HEK293 (cell line): ENCODE results near the gene NHLH1.

ENCODE experiments used
- CTCF ChIA-PET: fragments of 350-600 bp; formaldehyde crosslinking; extraction: SDS; loops from one replicate; lab custom pipeline; 2021; ENCODE audit warnings: antibody characterized with exemption; lab: Yijun Ruan, JAX
- POLR2A ChIA-PET: fragments of 300-600 bp; formaldehyde crosslinking; extraction: SDS; loops from one replicate; lab custom pipeline; 2020; ENCODE audit warnings: antibody characterized with exemption, inconsistent platforms; lab: Yijun Ruan, JAX
- H3K27ac ChIP-seq: fragments of 200-500 bp; sonication (Bioruptor generic); 2 replicates; pipeline ENCODE4 v1.5.1; 2014; ENCODE audit warnings: low read depth, low read length, control low read depth, inconsistent platforms; ENCODE audit errors: extremely low read depth
- H3K36me3 ChIP-seq, 2 experiments: fragments of 200-500 bp in 1 of 2; sonication (Bioruptor generic) in 1 of 2; 1 replicate in 1 of 2; 2 replicates in 1 of 2; pipeline ENCODE4 v1.5.1; 2014 to 2017; ENCODE audit warnings: inconsistent platforms in 2 of 2, low read length in 2 of 2; ENCODE audit not compliant: control insufficient read depth in 2 of 2, insufficient read depth in 1 of 2
- H3K4me1 ChIP-seq: fragments of 200-500 bp; sonication (Bioruptor generic); 2 replicates; pipeline ENCODE4 v1.5.1; 2014; ENCODE audit warnings: mild to moderate bottlenecking, low read length, inconsistent platforms; ENCODE audit not compliant: control insufficient read depth, insufficient read depth
- H3K4me3 ChIP-seq: 2 replicates; pipeline ENCODE4 v1.5.1; 2011; ENCODE audit warnings: low read depth, mild to moderate bottlenecking, control low read depth, low read length, moderate library complexity
- H3K9me3 ChIP-seq: fragments of 200-500 bp; sonication (Bioruptor generic); 2 replicates; pipeline ENCODE4 v1.5.1; 2014; ENCODE audit warnings: low read depth, low read length, inconsistent platforms; ENCODE audit not compliant: control insufficient read depth, insufficient read depth
- IKZF3 ChIP-seq: fragments of 450-650 bp; IDR thresholded peaks from 2 replicates; pipeline ENCODE4 v1.5.0; 2018; ENCODE audit warnings: missing biosample characterization, mild to moderate bottlenecking, missing genetic modification characterization, moderate library complexity
- KLF9 ChIP-seq: fragments of 450-650 bp; formaldehyde crosslinking; IDR thresholded peaks from 2 replicates; pipeline ENCODE4 v1.5.1; 2016; ENCODE audit warnings: missing biosample characterization, missing genetic modification characterization, low read depth
- SCRT1 ChIP-seq: fragments of 450-650 bp; formaldehyde crosslinking; IDR thresholded peaks from 2 replicates; pipeline ENCODE4 v1.5.1; 2016; ENCODE audit warnings: missing biosample characterization, missing genetic modification characterization, borderline replicate concordance
- SETDB1 ChIP-seq: IDR thresholded peaks from one replicate; pipeline ENCODE4 v1.6.1; 2017; ENCODE audit warnings: mild to moderate bottlenecking, low read length, moderate library complexity, mixed read lengths; ENCODE audit not compliant: insufficient read length
- ZNF146 ChIP-seq: fragments of 450-650 bp; formaldehyde crosslinking; IDR thresholded peaks from 2 replicates; pipeline ENCODE4 v1.5.1; 2016; ENCODE audit warnings: missing biosample characterization, missing genetic modification characterization
- ZNF157 ChIP-seq: fragments of 450-650 bp; formaldehyde crosslinking; IDR thresholded peaks from 2 replicates; pipeline ENCODE4 v1.5.1; 2016; ENCODE audit warnings: missing biosample characterization, missing genetic modification characterization
- ZNF248 ChIP-seq: fragments of 450-650 bp; formaldehyde crosslinking; IDR thresholded peaks from 2 replicates; pipeline ENCODE4 v1.5.1; 2017; ENCODE audit warnings: missing biosample characterization, missing genetic modification characterization
- ZNF354C ChIP-seq: fragments of 450-650 bp; formaldehyde crosslinking; IDR thresholded peaks from 2 replicates; pipeline ENCODE4 v1.5.1; 2016; ENCODE audit warnings: missing biosample characterization, missing genetic modification characterization, low read depth, borderline replicate concordance
- ZNF416 ChIP-seq: fragments of 450-650 bp; formaldehyde crosslinking; IDR thresholded peaks from 2 replicates; pipeline ENCODE4 v1.5.1; 2016; ENCODE audit warnings: missing biosample characterization, missing genetic modification characterization
- ZNF423 ChIP-seq: fragments of 450-650 bp; formaldehyde crosslinking; IDR thresholded peaks from 2 replicates; pipeline ENCODE4 v1.5.1; 2016; ENCODE audit warnings: missing biosample characterization, missing genetic modification characterization
- ZNF433 ChIP-seq: fragments of 450-650 bp; formaldehyde crosslinking; IDR thresholded peaks from 2 replicates; pipeline ENCODE4 v1.5.1; 2016; ENCODE audit warnings: missing biosample characterization, missing genetic modification characterization, low read depth
- ZNF510 ChIP-seq: fragments of 450-650 bp; formaldehyde crosslinking; IDR thresholded peaks from 2 replicates; pipeline ENCODE4 v1.5.1; 2018; ENCODE audit warnings: mild to moderate bottlenecking, missing genetic modification characterization, missing biosample characterization; ENCODE audit not compliant: insufficient replicate concordance
- ZNF548 ChIP-seq: fragments of 450-650 bp; formaldehyde crosslinking; IDR thresholded peaks from 2 replicates; pipeline ENCODE4 v1.5.1; 2016; ENCODE audit warnings: missing biosample characterization, missing genetic modification characterization
- ZNF549 ChIP-seq: fragments of 450-650 bp; IDR thresholded peaks from 2 replicates; pipeline ENCODE4 v1.5.1; 2018; ENCODE audit warnings: missing biosample characterization, missing genetic modification characterization, mild to moderate bottlenecking, inconsistent platforms, moderate library complexity
- ZNF555 ChIP-seq: fragments of 450-650 bp; formaldehyde crosslinking; conservative IDR thresholded peaks from 2 replicates; pipeline ENCODE4 v1.5.1; 2017; ENCODE audit warnings: missing biosample characterization, mild to moderate bottlenecking, missing genetic modification characterization, inconsistent platforms
- ZNF621 ChIP-seq: fragments of 450-650 bp; formaldehyde crosslinking; IDR thresholded peaks from 2 replicates; pipeline ENCODE4 v1.5.1; 2017; ENCODE audit warnings: missing biosample characterization, missing genetic modification characterization
- ZNF664 ChIP-seq: fragments of 450-650 bp; formaldehyde crosslinking; IDR thresholded peaks from 2 replicates; pipeline ENCODE4 v1.5.1; 2016; ENCODE audit warnings: missing biosample characterization, missing genetic modification characterization
- ZNF792 ChIP-seq: fragments of 450-650 bp; formaldehyde crosslinking; IDR thresholded peaks from 2 replicates; pipeline ENCODE4 v1.5.1; 2016; ENCODE audit warnings: missing biosample characterization, missing genetic modification characterization
- TF ChIP-seq, protein P1 (sequence below): fragments of 450-650 bp; formaldehyde crosslinking; IDR thresholded peaks from 2 replicates; pipeline ENCODE4 v1.5.1; 2016; ENCODE audit warnings: missing biosample characterization, missing genetic modification characterization
- TF ChIP-seq, protein P2 (sequence below): fragments of 450-650 bp; formaldehyde crosslinking; IDR thresholded peaks from 2 replicates; pipeline ENCODE4 v1.5.1; 2016; ENCODE audit warnings: missing biosample characterization, missing genetic modification characterization
- TF ChIP-seq, protein P3 (sequence below): fragments of 450-650 bp; formaldehyde crosslinking; IDR thresholded peaks from 2 replicates; pipeline ENCODE4 v1.5.1; 2016; ENCODE audit warnings: missing biosample characterization, missing genetic modification characterization
- TF ChIP-seq, protein P4 (sequence below): fragments of 450-650 bp; formaldehyde crosslinking; IDR thresholded peaks from 2 replicates; pipeline ENCODE4 v1.5.1; 2016; ENCODE audit warnings: missing biosample characterization, missing genetic modification characterization, borderline replicate concordance
- TF ChIP-seq, protein P5 (sequence below): fragments of 450-650 bp; formaldehyde crosslinking; IDR thresholded peaks from 2 replicates; pipeline ENCODE4 v1.5.1; 2016; ENCODE audit warnings: missing biosample characterization, missing genetic modification characterization

Gene NHLH1

DNA sequence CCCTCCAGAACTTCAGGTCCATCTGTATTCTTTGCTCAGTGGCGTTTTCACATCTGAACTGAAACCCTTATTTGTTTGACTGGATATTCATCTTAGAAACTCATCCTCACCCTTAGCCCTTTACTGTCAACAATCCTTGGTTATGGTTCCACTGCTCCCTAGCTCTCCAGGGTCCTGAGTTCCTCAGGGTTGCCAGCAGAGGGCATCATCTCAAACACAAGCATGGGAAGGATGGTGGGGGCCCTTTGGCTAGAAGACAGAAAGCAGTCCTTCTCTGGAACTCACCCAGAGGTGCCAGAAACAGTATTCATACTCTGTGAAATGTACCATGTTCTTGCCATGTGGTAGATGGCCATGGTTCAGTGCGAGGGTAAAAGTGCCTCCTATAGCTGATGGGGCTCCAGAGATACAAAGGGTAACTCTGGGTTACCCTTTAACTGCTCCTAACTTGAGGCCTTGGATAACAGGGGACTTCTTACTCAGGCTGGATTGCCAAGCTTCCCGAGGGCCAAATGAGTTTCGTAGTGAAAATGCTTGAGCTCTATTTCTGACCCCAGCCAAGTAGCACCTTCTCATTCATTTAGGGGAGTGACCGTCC is 12.4 kb upstream of the NHLH1 start (continued):
- TF ChIP-seq, protein P1, sequence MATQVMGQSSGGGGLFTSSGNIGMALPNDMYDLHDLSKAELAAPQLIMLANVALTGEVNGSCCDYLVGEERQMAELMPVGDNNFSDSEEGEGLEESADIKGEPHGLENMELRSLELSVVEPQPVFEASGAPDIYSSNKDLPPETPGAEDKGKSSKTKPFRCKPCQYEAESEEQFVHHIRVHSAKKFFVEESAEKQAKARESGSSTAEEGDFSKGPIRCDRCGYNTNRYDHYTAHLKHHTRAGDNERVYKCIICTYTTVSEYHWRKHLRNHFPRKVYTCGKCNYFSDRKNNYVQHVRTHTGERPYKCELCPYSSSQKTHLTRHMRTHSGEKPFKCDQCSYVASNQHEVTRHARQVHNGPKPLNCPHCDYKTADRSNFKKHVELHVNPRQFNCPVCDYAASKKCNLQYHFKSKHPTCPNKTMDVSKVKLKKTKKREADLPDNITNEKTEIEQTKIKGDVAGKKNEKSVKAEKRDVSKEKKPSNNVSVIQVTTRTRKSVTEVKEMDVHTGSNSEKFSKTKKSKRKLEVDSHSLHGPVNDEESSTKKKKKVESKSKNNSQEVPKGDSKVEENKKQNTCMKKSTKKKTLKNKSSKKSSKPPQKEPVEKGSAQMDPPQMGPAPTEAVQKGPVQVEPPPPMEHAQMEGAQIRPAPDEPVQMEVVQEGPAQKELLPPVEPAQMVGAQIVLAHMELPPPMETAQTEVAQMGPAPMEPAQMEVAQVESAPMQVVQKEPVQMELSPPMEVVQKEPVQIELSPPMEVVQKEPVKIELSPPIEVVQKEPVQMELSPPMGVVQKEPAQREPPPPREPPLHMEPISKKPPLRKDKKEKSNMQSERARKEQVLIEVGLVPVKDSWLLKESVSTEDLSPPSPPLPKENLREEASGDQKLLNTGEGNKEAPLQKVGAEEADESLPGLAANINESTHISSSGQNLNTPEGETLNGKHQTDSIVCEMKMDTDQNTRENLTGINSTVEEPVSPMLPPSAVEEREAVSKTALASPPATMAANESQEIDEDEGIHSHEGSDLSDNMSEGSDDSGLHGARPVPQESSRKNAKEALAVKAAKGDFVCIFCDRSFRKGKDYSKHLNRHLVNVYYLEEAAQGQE: peak; percentile 30; the same call in 1 of the 2 replicates
- TF ChIP-seq ZNF157 (tag by site-specific recombination): no peak
- TF ChIP-seq SCRT1 (tag by site-specific recombination): no peak
- no peak for TF ChIP-seq ZNF433 (tag by site-specific recombination)
- TF ChIP-seq KLF9 (tag by site-specific recombination): no peak
- no peak for TF ChIP-seq ZNF555 (tag by site-specific recombination)
- TF ChIP-seq ZNF146: no peak
- no peak for TF ChIP-seq ZNF248 (tag by site-specific recombination)
- TF ChIP-seq, protein P2, sequence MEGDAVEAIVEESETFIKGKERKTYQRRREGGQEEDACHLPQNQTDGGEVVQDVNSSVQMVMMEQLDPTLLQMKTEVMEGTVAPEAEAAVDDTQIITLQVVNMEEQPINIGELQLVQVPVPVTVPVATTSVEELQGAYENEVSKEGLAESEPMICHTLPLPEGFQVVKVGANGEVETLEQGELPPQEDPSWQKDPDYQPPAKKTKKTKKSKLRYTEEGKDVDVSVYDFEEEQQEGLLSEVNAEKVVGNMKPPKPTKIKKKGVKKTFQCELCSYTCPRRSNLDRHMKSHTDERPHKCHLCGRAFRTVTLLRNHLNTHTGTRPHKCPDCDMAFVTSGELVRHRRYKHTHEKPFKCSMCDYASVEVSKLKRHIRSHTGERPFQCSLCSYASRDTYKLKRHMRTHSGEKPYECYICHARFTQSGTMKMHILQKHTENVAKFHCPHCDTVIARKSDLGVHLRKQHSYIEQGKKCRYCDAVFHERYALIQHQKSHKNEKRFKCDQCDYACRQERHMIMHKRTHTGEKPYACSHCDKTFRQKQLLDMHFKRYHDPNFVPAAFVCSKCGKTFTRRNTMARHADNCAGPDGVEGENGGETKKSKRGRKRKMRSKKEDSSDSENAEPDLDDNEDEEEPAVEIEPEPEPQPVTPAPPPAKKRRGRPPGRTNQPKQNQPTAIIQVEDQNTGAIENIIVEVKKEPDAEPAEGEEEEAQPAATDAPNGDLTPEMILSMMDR (tag by site-specific recombination): 0 out of 2 replicates have a peak, but pooled peaks have one; percentile 53

DNA sequence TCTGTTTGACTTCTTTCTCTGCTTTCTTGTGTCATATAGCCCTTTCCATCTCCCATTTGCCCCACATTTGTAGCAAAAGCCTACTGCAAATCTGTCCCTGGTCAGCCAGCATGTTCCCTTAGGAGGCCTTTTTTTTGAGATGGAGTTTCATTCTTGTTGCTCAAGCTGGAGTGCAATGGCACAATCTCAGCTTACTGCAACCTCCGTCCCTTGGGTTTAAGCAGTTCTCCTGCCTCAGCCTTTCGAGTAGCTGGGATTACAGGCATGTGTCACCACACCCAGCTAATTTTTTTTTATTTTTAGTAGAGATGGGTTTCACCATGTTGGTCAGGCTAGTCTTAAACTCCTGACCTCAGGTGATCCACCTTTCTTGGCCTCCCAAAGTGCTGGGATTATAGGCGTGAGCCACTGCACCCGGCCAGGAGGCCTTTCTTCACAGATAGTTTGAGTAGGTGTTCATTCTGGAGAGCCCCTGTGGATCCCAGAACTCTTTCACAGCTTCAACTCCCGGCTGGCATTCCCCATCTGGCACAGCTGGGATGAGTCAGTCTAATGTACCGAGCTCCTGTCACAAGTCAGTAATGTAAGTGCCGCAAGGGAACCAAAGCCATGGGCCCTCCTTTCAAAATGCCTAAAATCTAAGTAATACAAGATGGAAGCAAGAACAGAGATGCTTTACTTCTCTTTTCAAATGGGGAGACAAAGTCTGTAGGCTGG is 9.4 kb upstream of the NHLH1 start:
- H3K4me1 ChIP-seq: 0 out of 2 replicates have a peak, but pooled peaks cover 2% of the 10 kb centered on the region
- no peaks in the 10 kb centered on the region for H3K9me3 ChIP-seq
- H3K27ac ChIP-seq: no peak overlapping the region
- no peak overlapping the region for H3K4me3 ChIP-seq
- ChIA-PET POLR2A (no interaction called here), CTCF (interaction anchor here (1.0 to 9.3 kb wide), 2 partner anchors 11 to 20 kb away, joined by 3 to 175 read pairs; no protein-coding TSS in a partner anchor)
- peaks cover 28 to 80% of the 10 kb centered on the region in 2 experiments for H3K36me3 ChIP-seq
- TF ChIP-seq ZNF423 (no peak), ZNF621 (no peak), ZNF664 (tag by site-specific recombination) (no peak), ZNF548 (tag by site-specific recombination) (no peak), ZNF354C (tag by site-specific recombination) (no peak), ZNF416 (tag by site-specific recombination) (no peak), ZNF510 (tag by site-specific recombination) (no peak), SETDB1 (no peak), ZNF792 (tag by site-specific recombination) (no peak), ZNF549 (no peak), IKZF3 (tag by site-specific recombination) (no peak)
- TF ChIP-seq, protein P3, sequence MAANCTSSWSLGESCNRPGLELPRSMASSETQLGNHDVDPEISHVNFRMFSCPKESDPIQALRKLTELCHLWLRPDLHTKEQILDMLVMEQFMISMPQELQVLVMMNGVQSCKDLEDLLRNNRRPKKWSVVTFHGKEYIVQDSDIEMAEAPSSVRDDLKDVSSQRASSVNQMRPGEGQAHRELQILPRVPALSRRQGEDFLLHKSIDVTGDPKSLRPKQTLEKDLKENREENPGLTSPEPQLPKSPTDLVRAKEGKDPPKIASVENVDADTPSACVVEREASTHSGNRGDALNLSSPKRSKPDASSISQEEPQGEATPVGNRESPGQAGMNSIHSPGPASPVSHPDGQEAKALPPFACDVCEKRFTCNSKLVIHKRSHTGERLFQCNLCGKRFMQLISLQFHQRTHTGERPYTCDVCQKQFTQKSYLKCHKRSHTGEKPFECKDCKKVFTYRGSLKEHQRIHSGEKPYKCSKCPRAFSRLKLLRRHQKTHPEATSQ (tag by site-specific recombination): no peak
- TF ChIP-seq, protein P4, sequence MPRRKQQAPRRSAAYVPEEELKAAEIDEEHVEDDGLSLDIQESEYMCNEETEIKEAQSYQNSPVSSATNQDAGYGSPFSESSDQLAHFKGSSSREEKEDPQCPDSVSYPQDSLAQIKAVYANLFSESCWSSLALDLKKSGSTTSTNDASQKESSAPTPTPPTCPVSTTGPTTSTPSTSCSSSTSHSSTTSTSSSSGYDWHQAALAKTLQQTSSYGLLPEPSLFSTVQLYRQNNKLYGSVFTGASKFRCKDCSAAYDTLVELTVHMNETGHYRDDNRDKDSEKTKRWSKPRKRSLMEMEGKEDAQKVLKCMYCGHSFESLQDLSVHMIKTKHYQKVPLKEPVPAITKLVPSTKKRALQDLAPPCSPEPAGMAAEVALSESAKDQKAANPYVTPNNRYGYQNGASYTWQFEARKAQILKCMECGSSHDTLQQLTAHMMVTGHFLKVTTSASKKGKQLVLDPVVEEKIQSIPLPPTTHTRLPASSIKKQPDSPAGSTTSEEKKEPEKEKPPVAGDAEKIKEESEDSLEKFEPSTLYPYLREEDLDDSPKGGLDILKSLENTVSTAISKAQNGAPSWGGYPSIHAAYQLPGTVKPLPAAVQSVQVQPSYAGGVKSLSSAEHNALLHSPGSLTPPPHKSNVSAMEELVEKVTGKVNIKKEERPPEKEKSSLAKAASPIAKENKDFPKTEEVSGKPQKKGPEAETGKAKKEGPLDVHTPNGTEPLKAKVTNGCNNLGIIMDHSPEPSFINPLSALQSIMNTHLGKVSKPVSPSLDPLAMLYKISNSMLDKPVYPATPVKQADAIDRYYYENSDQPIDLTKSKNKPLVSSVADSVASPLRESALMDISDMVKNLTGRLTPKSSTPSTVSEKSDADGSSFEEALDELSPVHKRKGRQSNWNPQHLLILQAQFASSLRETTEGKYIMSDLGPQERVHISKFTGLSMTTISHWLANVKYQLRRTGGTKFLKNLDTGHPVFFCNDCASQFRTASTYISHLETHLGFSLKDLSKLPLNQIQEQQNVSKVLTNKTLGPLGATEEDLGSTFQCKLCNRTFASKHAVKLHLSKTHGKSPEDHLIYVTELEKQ: no peak
- TF ChIP-seq, protein P5, sequence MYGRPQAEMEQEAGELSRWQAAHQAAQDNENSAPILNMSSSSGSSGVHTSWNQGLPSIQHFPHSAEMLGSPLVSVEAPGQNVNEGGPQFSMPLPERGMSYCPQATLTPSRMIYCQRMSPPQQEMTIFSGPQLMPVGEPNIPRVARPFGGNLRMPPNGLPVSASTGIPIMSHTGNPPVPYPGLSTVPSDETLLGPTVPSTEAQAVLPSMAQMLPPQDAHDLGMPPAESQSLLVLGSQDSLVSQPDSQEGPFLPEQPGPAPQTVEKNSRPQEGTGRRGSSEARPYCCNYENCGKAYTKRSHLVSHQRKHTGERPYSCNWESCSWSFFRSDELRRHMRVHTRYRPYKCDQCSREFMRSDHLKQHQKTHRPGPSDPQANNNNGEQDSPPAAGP (tag by site-specific recombination): no peak
